GM18951 (cell line): ENCODE measurements around the gene SELENOS.

Experiments
- POLR2A ChIP-seq: IDR thresholded peaks from 4 replicates; pipeline ENCODE4 v1.6.1; 2011; ENCODE audit warnings: mild to moderate bottlenecking; ENCODE audit not compliant: insufficient read length, insufficient read depth; ENCODE audit errors: extremely low read depth
- in situ Hi-C: fragments of 300-500 bp; cut with MboI; formaldehyde crosslinking; loops from one replicate; pipeline ENCODE4 v1.12.0; 2022; ENCODE audit warnings: low sequenced_read_pairs, mixed read lengths, inconsistent platforms; ENCODE audit not compliant: unreplicated experiment

Gene SELENOS

DNA sequence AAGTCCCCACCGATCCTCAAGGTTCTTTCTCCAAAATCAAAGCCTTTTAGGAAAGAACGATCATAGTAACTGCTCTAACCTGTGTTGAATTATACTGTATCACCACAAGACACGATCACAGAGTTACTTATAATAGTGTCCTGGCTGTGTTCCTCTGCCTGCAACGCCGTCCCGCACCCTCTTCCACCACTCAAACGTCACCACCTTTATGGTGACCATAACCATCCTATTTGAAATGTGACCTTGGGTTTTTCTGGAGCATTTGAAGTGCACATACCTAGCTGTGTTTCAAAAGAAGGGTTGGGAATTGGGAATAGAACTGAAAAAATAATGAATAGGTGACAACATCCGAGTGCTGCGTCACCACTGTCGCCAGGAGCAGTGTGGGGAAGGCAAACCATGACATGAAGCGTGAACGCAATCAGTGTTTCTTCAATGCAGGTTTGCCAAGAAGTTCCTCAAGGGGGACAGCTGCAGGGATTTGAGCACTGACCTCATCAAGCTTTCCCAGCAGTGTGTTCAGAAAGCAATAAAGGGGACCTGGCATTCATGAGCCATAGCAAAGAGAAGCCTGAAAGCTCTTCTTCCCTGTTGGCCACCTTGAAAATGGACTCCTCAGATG, 769 bp upstream of the SELENOS start:
- TF ChIP-seq POLR2A, result no peak
- in situ Hi-C loops, result no loop called here

DNA sequence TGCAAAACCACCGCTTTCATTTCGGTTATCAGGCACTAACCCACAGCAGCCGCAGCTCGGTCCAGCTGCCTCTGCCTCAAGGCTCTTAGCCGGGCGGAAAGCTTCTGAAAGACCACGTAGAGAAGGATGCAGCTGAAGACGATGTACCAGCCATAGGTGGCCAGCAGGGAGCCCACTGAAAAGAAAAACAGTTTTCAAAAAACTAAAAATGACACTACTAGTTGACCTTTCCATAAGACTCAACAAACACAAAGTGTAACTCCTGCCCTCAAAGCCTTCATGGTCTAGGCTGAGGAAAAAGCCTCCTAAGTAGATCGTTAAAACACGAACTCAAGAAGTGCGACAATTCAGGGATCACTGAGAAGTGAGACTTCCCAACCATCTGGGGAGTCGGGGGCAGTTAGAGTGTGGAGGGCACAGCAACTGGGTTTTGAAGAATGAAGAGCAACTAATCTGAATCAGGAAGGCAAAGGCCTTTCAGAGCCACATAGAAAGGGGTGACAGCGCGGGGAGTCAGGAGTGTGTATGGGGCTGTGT, 716 bp downstream of the SELENOS start:
- in situ Hi-C loops, result no loop called here

DNA sequence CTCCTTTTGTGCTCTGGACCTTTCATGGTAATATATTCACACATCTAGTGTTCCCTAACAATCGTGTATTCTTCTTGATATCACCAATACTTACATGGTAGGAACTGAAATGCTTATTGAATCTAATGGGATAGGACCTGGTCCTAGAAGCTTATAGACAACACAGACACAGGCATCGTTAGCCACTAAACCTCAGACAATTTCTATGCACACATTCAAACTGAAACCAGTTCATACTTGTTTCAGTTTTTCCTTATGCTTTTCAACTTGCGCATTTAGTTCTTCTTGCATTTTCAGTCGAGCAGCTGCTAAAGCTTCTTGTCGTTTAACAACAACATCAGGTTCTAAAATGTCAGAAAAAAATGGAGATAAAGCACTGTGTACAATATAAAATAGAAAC, 2.3 kb downstream of the SELENOS start:
- in situ Hi-C loops, result no loop called here

More for the DNA sequence above, 716 bp downstream of the SELENOS start:
- no peak for TF ChIP-seq POLR2A

DNA sequence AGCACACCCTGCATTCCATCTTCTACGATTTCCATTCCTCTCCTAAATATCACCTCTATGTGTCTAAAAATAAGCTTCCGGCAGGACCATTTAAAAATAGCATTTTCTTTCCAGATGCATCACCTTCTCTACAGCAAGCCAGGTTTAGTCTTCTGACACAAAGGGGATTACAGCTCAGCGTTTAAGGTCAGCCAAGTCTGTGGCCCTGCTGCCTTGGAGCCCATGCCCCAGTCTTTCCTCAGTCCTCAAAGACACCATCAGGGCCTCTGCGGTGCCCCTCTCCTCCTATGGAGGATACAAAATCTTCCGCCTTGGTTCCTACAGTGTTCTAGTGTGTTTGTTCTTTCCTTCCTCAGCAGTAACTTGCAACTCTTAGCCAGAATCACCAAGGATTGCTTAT, 3.8 kb downstream of the SELENOS start:
- in situ Hi-C loops, result loop anchor here (25.0 kb wide), 2 partner anchors 361 to 661 kb away; partner anchors contain the start of genes ASB7, LINS1 and LRRK1
- no peak for TF ChIP-seq POLR2A

More for the DNA sequence above, 2.3 kb downstream of the SELENOS start:
- no peak for TF ChIP-seq POLR2A

DNA sequence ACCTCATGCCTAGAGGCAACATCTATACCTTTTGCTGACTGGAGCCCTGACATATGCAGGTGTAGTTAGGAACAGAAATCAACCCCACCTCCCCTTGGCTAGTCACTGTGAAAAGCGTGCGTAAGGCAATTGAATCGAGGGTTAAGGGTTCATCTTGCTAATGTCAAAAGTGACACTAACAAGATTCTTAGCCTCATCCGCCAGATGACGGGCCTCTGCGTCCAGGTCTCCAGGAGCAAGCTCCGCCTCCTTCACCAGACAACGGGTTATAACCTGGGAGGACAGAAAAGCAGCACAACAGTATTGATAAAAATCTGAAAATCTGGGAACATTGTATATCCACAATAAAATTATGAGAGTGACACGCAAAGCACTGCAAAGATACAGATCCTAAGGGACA, 4.7 kb downstream of the SELENOS start:
- in situ Hi-C loops, result loop anchor here (25.0 kb wide), 2 partner anchors 360 to 660 kb away; partner anchors contain the start of genes ASB7, LINS1 and LRRK1
- no peak for TF ChIP-seq POLR2A

DNA sequence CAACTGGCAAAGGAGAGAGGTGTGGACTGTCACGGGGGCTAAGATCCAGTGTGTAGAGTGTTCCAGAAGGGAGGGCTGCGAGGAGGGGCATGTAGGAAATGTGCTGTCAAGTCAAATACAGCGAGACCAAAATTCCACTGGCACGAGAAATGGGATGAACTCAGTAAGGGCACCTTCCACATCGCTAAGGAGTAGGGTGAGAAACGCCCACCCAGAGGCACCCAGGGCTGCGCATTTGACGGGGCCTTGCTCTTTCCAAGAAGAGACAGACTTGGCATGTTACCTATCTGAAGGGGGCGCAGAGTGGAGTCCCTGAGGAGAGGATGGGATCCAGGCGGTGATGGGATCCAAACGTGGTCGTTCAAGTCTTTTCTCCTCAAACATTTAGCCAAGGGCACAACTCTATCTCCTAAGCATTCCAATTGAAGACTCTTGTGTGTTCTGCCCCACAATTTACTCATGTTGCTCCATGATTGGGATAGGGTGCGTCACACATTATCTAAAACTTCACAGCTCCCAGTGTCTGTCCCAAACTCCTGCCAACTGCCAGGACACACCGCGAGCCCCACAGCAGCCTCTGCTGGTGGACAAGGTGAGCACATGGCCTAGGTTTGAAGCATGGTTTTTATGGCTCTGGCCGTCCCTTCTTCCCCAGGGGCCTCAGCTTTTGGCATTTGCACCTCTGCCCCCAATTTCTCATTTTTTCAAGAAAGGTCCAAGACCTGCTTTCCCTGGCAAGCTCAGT, 7.6 kb downstream of the SELENOS start:
- no peak for TF ChIP-seq POLR2A
- in situ Hi-C loops, result loop anchor here (25.0 kb wide), 2 partner anchors 357 to 657 kb away; partner anchors contain the start of genes ASB7, LINS1 and LRRK1

DNA sequence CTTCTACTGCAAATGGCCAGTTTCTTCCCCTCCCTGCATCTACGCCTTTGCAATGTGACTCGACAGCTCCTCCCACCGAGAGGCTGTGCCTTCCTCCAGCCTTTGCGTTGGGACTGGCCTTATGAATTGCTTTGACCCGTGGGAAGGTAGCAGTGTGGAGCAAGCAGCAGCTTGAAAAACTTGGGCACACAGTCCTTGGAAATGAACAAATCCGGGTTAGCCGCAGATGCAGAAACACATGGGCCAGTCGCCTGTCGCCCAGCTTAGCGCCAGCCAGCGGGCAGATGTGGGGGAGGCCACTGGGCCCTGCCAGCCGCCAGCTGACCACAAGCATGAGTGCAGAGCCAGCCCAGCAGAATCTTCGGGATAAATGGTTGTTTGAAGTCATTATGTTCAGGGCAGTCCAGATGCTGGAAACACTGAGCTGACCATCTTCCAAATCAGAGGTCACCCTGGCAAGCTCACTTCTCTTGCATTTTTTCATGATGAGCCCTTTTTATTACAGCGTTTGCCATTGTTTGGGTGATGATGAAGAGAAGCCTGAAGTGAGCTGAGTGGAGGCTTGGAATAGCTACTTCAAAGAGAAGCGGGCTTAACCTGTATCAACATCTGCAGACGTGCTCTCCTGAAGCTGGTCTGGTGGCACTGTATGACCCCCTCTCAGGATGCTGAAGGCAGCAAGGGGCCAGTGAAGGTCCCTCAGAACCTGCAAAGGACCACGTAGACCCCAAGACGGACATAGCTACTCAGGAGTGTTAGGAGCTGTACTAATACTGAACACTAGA, 9.8 kb downstream of the SELENOS start:
- TF ChIP-seq POLR2A, result no peak
- in situ Hi-C loops, result loop anchor here (25.0 kb wide), 2 partner anchors 355 to 655 kb away; partner anchors contain the start of genes ASB7, LINS1 and LRRK1

DNA sequence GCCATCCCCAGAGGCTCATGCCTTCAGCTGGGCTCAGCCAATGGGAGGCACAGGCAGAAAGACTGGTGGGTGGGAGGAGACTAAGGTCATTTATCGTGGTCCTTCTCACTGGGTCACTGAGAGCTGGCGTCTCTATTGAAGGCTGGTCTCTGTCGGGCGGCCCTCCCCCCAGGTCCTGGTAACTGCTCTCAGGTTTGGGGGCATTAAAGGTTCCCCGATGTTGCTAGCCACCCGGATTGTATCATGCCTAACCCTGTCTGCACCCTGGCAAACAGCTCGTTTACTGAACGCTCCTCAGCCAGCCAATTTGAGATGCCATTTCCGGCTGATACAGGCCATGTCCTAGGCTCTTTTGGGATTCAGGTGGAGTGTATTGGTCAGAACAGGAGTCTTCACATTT, 10.5 kb downstream of the SELENOS start:
- in situ Hi-C loops, result loop anchor here (25.0 kb wide), 2 partner anchors 354 to 654 kb away; partner anchors contain the start of genes ASB7, LINS1 and LRRK1

DNA sequence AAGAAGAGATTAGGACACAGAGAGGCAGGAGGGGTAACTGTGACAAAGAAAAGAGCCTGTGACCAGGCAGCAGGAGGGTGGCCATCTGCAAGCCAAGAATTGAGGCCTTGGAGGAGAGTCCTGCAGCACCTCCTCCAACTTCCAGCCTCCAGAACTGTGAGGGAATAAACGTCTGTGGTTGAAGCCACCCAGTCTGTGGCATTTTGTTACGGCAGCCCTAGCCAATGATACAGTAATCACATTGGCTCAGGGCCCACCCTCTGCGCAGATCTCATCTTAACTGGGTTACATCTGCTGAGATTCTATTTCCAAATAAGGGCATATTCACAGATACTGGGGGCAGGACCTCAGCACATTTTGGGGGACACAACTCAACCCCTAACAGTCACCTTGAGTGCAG, 11.3 kb downstream of the SELENOS start:
- in situ Hi-C loops, result loop anchor here (25.0 kb wide), 2 partner anchors 354 to 654 kb away; partner anchors contain the start of genes ASB7, LINS1 and LRRK1

More for the DNA sequence above, 10.5 kb downstream of the SELENOS start:
- TF ChIP-seq POLR2A, result peak; percentile 7

DNA sequence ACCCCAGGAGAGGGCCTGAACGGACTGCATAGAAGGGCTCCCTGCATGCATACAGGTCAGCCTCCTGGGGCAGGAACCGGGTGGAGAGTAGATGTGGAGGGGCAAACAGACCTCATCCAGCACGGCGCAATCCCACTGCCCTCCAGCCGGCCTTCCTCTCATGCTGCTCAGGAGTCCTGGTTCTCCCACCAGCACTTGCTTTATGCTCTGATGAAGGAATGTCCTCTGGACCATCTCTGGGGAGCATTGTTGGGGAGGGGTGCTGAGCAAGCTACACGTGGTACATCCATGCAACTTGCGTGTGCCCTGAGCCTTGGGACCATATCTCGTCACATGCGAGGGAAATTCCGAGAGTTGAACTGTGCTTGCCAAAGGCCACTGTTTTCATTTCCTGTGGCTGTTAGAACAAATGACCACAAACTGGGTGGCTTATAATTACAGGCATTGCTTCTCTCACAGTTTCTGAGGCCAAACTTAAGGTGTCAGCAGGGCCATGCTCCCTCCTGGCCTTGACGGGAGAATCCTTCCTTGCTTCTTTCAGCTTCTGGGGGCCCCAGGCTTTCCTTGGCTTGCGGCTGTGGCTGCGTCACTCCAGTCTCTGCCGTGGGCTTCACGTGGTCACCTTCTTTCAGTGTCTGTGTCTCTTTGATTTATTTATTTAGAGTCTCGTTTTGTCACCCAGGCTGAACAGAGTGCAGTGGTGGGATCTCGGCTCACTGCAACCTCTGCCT, 12.2 kb downstream of the SELENOS start:
- TF ChIP-seq POLR2A, result no peak
- in situ Hi-C loops, result loop anchor here (25.0 kb wide), 2 partner anchors 353 to 653 kb away; partner anchors contain the start of genes ASB7, LINS1 and LRRK1

More for the DNA sequence above, 11.3 kb downstream of the SELENOS start:
- TF ChIP-seq POLR2A, result no peak

DNA sequence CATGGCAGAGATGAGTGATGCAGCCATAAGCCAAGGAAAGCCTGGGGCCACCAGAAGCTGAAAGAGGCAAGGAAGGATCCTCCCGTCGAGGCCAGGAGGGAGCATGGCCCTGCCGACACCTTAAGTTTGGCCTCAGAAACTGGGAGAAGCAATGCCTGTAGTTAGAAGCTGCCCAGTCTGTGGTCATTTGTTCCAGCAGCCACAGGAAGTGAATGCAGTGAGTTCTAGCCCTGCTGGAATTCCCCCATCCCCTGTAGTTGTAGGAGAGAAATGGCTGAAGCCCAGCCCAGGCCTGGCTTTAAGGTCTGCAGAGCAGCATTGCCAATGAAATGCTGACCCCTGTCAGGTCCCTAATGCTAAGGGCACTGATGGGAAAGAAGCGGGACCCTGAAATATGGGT, 13.3 kb downstream of the SELENOS start:
- in situ Hi-C loops, result loop anchor here (25.0 kb wide), 2 partner anchors 352 to 652 kb away; partner anchors contain the start of genes ASB7, LINS1 and LRRK1
- no peak for TF ChIP-seq POLR2A

DNA sequence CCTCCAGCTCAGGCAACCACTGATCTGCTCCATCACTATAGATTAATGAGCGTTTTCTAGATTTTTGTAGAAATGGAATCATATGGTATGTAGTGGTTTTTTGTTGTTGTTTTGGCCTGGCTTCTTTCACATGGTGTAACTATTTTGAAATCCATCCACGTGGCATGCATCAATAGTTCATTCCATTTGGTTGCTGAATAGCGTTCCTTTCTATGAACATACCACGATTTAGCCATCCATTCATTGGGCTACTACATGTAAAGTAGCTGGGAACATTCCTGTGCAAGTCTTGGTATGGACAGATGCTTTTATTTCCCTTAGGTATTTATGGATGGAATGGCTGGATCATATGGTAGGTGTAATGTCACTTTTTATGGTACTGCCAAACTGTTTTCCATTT, 14.7 kb downstream of the SELENOS start:
- no peak for TF ChIP-seq POLR2A

More for the DNA sequence above, 14.7 kb downstream of the SELENOS start:
- in situ Hi-C loops, result loop anchor here (25.0 kb wide), 2 partner anchors 350 to 650 kb away; partner anchors contain the start of genes ASB7, LINS1 and LRRK1
